ENCODE results near the gene KIAA1671. TPM values are rescaled to one million over a fixed set of nuclear protein-coding genes. Genes with fewer than 3 reads are reported as not detected.

Gene KIAA1671
- total and polyA plus RNA-seq, 9 of the 15 experiments (the other 6 are each of a cell fraction or from before 2014, with no cell fraction given): under 0.01 to 0.11 (median 0.02) TPM; not detected in 5

DNA sequence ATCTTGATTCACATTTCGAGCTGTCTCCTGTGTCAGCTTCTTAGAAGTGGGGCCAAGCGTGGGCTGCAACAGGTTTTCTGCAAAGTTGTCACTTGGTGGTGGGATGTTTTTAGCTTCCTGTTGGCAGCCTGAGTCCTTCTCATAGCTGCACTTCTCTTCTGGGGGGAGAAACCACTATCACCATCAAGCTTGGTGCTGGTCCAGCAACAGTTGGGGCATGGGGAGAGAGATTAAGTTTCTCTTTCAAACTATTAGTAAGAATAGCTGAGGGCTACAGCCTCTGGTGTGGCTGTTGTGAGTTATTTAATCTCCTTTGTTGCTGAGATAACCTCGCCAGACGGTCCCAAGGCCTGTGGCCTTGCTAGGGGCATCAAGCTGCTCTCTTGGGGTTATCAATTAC, 123.8 kb downstream of the KIAA1671 start (continued):
- TF ChIP-seq JUN (IDR thresholded peaks at IDR 0.05; ENCODE audit: borderline replicate concordance, low read depth, low read length) (no peak), JUN (CRISPR knock-in tag; IDR thresholded peaks at IDR 0.05; ENCODE audit: borderline replicate concordance) (no peak), TCF7L2 (IDR thresholded peaks at IDR 0.05; ENCODE audit: low read depth, low read length) (no peak), TBP (optimal IDR thresholded peaks at IDR 0.05; ENCODE audit: low read depth, low read length) (no peak), RNF2 (IDR thresholded peaks at IDR 0.05) (no peak), KDM4B (IDR thresholded peaks at IDR 0.05; ENCODE audit: borderline replicate concordance in 2 of 2, low read depth in 1 of 2) (no peak), ZKSCAN1 (IDR thresholded peaks at IDR 0.05; ENCODE audit: low read depth, low read length) (no peak), PRMT5 (CRISPR knock-in tag; IDR thresholded peaks at IDR 0.05) (no peak)

- no peak for FAIRE-seq
- ChIA-PET POLR2A (no interaction called here), CTCF (ENCODE audit: low intra/inter-chr PET ratio) (no interaction called here)
- no peaks in the 10 kb centered on the region for H3K79me2 ChIP-seq (ENCODE audit: control insufficient read depth, insufficient read depth, low read length)
- 0% methylated on average over 3 of the region's 3 CpGs for WGBS (ENCODE audit: insufficient coverage, low coverage, missing lambda C conversion rate)
- no peaks in the 10 kb centered on the region for H3K9me3 ChIP-seq (replicated peaks; ENCODE audit: control insufficient read depth, insufficient read depth, low read depth, low read length)
- BruUV-seq (replicated peaks): no TSS peak
- no peak for ATAC-seq
- no peaks in the 10 kb centered on the region for H4K20me1 ChIP-seq (replicated peaks; ENCODE audit: control insufficient read depth, insufficient read depth, low read length)
- H3K4me3 ChIP-seq: no peak overlapping the region
- H3K27ac ChIP-seq (ENCODE audit: extremely low read depth, low read depth, low read length): no peak overlapping the region
- peaks cover 0 to 1% of the 10 kb centered on the region in 2 experiments; a peak in 1 of 5 replicates for H3K27me3 ChIP-seq (ENCODE audit: control insufficient read depth in 2 of 2, insufficient read depth in 2 of 2, low read length in 2 of 2)
- intact Hi-C loops (cut with micrococcal nuclease) (no loop called here), in situ Hi-C loops (cut with MboI) (no loop called here)
- no peaks in the 10 kb centered on the region for H3K36me3 ChIP-seq (ENCODE audit: control insufficient read depth, insufficient read depth, low read length)
- no peak for DNase-seq (ENCODE audit: extremely low read depth in 1 of 4, low spot score in 3 of 4)
- no peaks in the 10 kb centered on the region for H3K9me1 ChIP-seq (ENCODE audit: control insufficient read depth, insufficient read depth, low read length)
- no peaks in the 10 kb centered on the region for H3K4me1 ChIP-seq (replicated peaks in 1 of 2; ENCODE audit: control insufficient read depth in 2 of 2, insufficient read depth in 2 of 2, low read length in 2 of 2)
- H2AFZ ChIP-seq (ENCODE audit: low read depth, low read length): no peak overlapping the region
- no peak overlapping the region for H3K4me2 ChIP-seq (ENCODE audit: insufficient read depth, low read length)
- no peak overlapping the region for H3K9ac ChIP-seq (ENCODE audit: insufficient read depth in 1 of 2, low read depth in 2 of 2, low read length in 2 of 2)
- TF ChIP-seq SRF (CRISPR knock-in tag; IDR thresholded peaks at IDR 0.05): no peak
- TF ChIP-seq CC2D1A (IDR thresholded peaks at IDR 0.05): no peak
- TF ChIP-seq, protein P1, sequence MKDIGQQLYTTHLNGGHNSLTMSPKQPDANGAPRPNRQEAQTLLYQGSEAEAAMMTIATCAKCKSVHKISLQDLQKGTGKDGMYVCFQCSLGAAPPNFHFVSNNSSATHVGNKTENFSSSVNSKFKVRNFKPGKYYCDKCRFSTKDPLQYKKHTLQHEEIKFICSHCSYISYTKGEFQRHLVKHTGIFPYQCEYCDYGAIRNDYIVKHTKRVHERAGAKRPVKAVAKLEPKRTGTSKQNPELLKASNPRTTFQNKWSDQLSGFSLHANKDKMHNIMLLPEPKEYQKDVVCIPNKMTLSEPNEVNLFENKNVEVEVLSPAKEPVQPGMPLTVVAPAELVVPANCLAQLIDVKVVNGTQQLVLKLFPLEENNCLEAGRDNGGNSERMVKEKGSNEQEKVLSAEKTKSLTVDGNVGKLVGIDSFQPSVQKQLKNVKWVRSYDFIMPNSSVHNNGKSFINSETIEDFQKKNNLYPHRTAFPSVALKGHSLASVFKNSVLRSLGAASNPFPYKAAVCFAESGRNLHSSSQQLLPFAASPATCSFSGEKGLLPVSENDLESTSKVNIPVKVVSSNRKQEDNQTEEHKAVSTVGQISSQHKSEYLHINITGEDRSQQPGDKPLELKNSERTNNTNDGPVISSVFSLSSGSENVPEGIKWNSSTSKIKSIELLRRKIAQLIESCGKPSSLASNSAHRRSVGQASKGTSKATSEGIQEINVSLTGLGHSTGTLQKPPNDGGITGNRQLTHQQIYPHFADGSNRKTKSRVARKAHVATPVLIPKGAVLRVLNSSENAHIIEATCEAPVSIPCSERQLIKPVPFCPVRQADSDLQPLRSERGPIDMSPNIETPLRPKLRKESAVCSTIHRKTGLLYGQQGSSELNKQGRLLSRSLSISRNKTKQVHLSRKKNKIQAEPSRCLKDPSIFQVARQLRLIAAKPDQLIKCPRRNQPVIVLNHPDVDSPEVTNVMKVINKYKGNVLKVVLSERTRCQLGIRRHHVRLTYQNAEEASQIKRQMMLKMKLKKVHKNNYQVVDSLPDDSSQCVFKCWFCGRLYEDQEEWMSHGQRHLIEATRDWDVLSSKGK (CRISPR knock-in tag; IDR thresholded peaks at IDR 0.05): no peak
- TF ChIP-seq ILF3 (IDR thresholded peaks at IDR 0.05; ENCODE audit: borderline replicate concordance): no peak
- no peak for TF ChIP-seq HOXB6 (CRISPR knock-in tag; IDR thresholded peaks at IDR 0.05; ENCODE audit: borderline replicate concordance)
- no peak for TF ChIP-seq RBM17 (IDR thresholded peaks at IDR 0.05; ENCODE audit: borderline replicate concordance, low read depth, low read length)
- no peak for TF ChIP-seq HDAC1 (IDR thresholded peaks at IDR 0.05)
- TF ChIP-seq ZNF75A (CRISPR knock-in tag; IDR thresholded peaks at IDR 0.05): no peak
- no peak for TF ChIP-seq ZNF197 (CRISPR knock-in tag; IDR thresholded peaks at IDR 0.05; ENCODE audit: low read depth)
- TF ChIP-seq SRSF7 (optimal IDR thresholded peaks at IDR 0.05; ENCODE audit: low read depth, low read length): no peak
- TF ChIP-seq SMARCB1 (IDR thresholded peaks at IDR 0.05; ENCODE audit: insufficient read length, low read depth): no peak
- TF ChIP-seq ZNF23 (CRISPR knock-in tag; IDR thresholded peaks at IDR 0.05): no peak
- TF ChIP-seq ZKSCAN8 (CRISPR knock-in tag; IDR thresholded peaks at IDR 0.05): no peak
- no peak for TF ChIP-seq TEAD1 (CRISPR knock-in tag; IDR thresholded peaks at IDR 0.05)
Observed at GRCh38 chr22:25077056-25077455, 124.5 kb downstream of the KIAA1671 start.
